HEK293 (cell line): ENCODE measurements around the gene CSRP2.

ENCODE experiments used
- CTCF ChIP-seq: fragments of 450-650 bp; formaldehyde crosslinking; IDR thresholded peaks from 2 replicates; pipeline ENCODE4 v1.5.1; 2016; ENCODE audit warnings: missing biosample characterization, missing genetic modification characterization
- FEZF1 ChIP-seq: fragments of 450-650 bp; formaldehyde crosslinking; IDR thresholded peaks from 2 replicates; pipeline ENCODE4 v1.5.1; 2016; ENCODE audit warnings: missing biosample characterization, missing genetic modification characterization
- HOXA7 ChIP-seq: sonication (generic); formaldehyde crosslinking; IDR thresholded peaks from 2 replicates; pipeline ENCODE4 v1.8.1; 2022; ENCODE audit warnings: missing genetic modification reagents, borderline replicate concordance
- HOXC10 ChIP-seq: sonication (generic); formaldehyde crosslinking; IDR thresholded peaks from 2 replicates; pipeline ENCODE4 v1.8.1; 2023; ENCODE audit warnings: mild to moderate bottlenecking, missing genetic modification reagents
- IKZF3 ChIP-seq: fragments of 450-650 bp; IDR thresholded peaks from 2 replicates; pipeline ENCODE4 v1.5.0; 2018; ENCODE audit warnings: missing biosample characterization, mild to moderate bottlenecking, missing genetic modification characterization, moderate library complexity
- KLF10 ChIP-seq: fragments of 450-650 bp; IDR thresholded peaks from 2 replicates; pipeline ENCODE4 v1.5.1; 2018; ENCODE audit warnings: missing biosample characterization, mild to moderate bottlenecking, missing genetic modification characterization
- PRDM4 ChIP-seq: fragments of 450-650 bp; formaldehyde crosslinking; IDR thresholded peaks from 2 replicates; pipeline ENCODE4 v1.5.1; 2017; ENCODE audit warnings: missing biosample characterization, missing genetic modification characterization
- SP2 ChIP-seq: fragments of 450-650 bp; formaldehyde crosslinking; IDR thresholded peaks from 2 replicates; pipeline ENCODE4 v1.5.1; 2016; ENCODE audit warnings: missing biosample characterization, missing genetic modification characterization
- SP7 ChIP-seq: fragments of 450-650 bp; formaldehyde crosslinking; IDR thresholded peaks from 2 replicates; pipeline ENCODE4 v1.5.1; 2016; ENCODE audit warnings: missing biosample characterization, missing genetic modification characterization
- YY2 ChIP-seq: fragments of 450-650 bp; formaldehyde crosslinking; IDR thresholded peaks from 2 replicates; pipeline ENCODE4 v1.5.1; 2016; ENCODE audit warnings: missing biosample characterization, missing genetic modification characterization
- ZBTB10 ChIP-seq: fragments of 450-650 bp; formaldehyde crosslinking; IDR thresholded peaks from 2 replicates; pipeline ENCODE4 v1.5.1; 2016; ENCODE audit warnings: missing biosample characterization, missing genetic modification characterization
- ZBTB20 ChIP-seq: fragments of 450-650 bp; formaldehyde crosslinking; IDR thresholded peaks from 2 replicates; pipeline ENCODE4 v1.5.1; 2016; ENCODE audit warnings: missing biosample characterization, missing genetic modification characterization
- ZFP3 ChIP-seq: fragments of 450-650 bp; formaldehyde crosslinking; IDR thresholded peaks from 2 replicates; pipeline ENCODE4 v1.5.1; 2016; ENCODE audit warnings: low read depth, missing biosample characterization, missing genetic modification characterization
- ZFP37 ChIP-seq: fragments of 450-650 bp; formaldehyde crosslinking; IDR thresholded peaks from 2 replicates; pipeline ENCODE4 v1.5.1; 2016; ENCODE audit warnings: missing biosample characterization, missing genetic modification characterization
- ZNF121 ChIP-seq: fragments of 450-650 bp; formaldehyde crosslinking; IDR thresholded peaks from 2 replicates; pipeline ENCODE4 v1.5.1; 2016; ENCODE audit warnings: missing biosample characterization, missing genetic modification characterization
- ZNF138 ChIP-seq: fragments of 450-650 bp; formaldehyde crosslinking; IDR thresholded peaks from 2 replicates; pipeline ENCODE4 v1.5.1; 2016; ENCODE audit warnings: missing biosample characterization, missing genetic modification characterization, borderline replicate concordance
- ZNF146 ChIP-seq: fragments of 450-650 bp; formaldehyde crosslinking; IDR thresholded peaks from 2 replicates; pipeline ENCODE4 v1.5.1; 2016; ENCODE audit warnings: missing biosample characterization, missing genetic modification characterization
- ZNF155 ChIP-seq: fragments of 450-650 bp; formaldehyde crosslinking; IDR thresholded peaks from 2 replicates; pipeline ENCODE4 v1.5.1; 2016; ENCODE audit warnings: missing biosample characterization, missing genetic modification characterization
- ZNF19 ChIP-seq: fragments of 450-650 bp; formaldehyde crosslinking; IDR thresholded peaks from 2 replicates; pipeline ENCODE4; 2016; ENCODE audit warnings: missing biosample characterization, missing genetic modification characterization, low read depth
- ZNF2 ChIP-seq: fragments of 450-650 bp; formaldehyde crosslinking; IDR thresholded peaks from 2 replicates; pipeline ENCODE4 v1.5.1; 2016; ENCODE audit warnings: missing biosample characterization, missing genetic modification characterization
- ZNF211 ChIP-seq: fragments of 450-650 bp; formaldehyde crosslinking; IDR thresholded peaks from 2 replicates; pipeline ENCODE4 v1.5.1; 2016; ENCODE audit warnings: low read depth, missing biosample characterization, missing genetic modification characterization
- ZNF223 ChIP-seq: fragments of 450-650 bp; formaldehyde crosslinking; IDR thresholded peaks from 2 replicates; pipeline ENCODE4 v1.5.1; 2016; ENCODE audit warnings: missing biosample characterization, missing genetic modification characterization
- ZNF239 ChIP-seq: fragments of 450-650 bp; formaldehyde crosslinking; IDR thresholded peaks from 2 replicates; pipeline ENCODE4 v1.5.1; 2016; ENCODE audit warnings: missing biosample characterization, missing genetic modification characterization
- ZNF324 ChIP-seq: fragments of 450-650 bp; formaldehyde crosslinking; IDR thresholded peaks from 2 replicates; pipeline ENCODE4 v1.5.1; 2016; ENCODE audit warnings: missing biosample characterization, missing genetic modification characterization
- ZNF416 ChIP-seq: fragments of 450-650 bp; formaldehyde crosslinking; IDR thresholded peaks from 2 replicates; pipeline ENCODE4 v1.5.1; 2016; ENCODE audit warnings: missing biosample characterization, missing genetic modification characterization
- ZNF426 ChIP-seq: fragments of 450-650 bp; formaldehyde crosslinking; IDR thresholded peaks from 2 replicates; pipeline ENCODE4 v1.5.1; 2017; ENCODE audit warnings: missing biosample characterization, missing genetic modification characterization, mild to moderate bottlenecking, inconsistent platforms, moderate library complexity
- ZNF521 ChIP-seq: fragments of 450-650 bp; formaldehyde crosslinking; IDR thresholded peaks from 2 replicates; pipeline ENCODE4 v1.5.1; 2017; ENCODE audit warnings: missing biosample characterization, mild to moderate bottlenecking, missing genetic modification characterization
- ZNF549 ChIP-seq: fragments of 450-650 bp; IDR thresholded peaks from 2 replicates; pipeline ENCODE4 v1.5.1; 2018; ENCODE audit warnings: missing biosample characterization, missing genetic modification characterization, mild to moderate bottlenecking, inconsistent platforms, moderate library complexity
- ZNF621 ChIP-seq: fragments of 450-650 bp; formaldehyde crosslinking; IDR thresholded peaks from 2 replicates; pipeline ENCODE4 v1.5.1; 2017; ENCODE audit warnings: missing biosample characterization, missing genetic modification characterization
- ZNF660 ChIP-seq: fragments of 450-650 bp; IDR thresholded peaks from 2 replicates; pipeline ENCODE4 v1.5.1; 2018; ENCODE audit warnings: missing biosample characterization, mild to moderate bottlenecking, missing genetic modification characterization
- ZNF664 ChIP-seq: fragments of 450-650 bp; formaldehyde crosslinking; IDR thresholded peaks from 2 replicates; pipeline ENCODE4 v1.5.1; 2016; ENCODE audit warnings: missing biosample characterization, missing genetic modification characterization
- ZNF785 ChIP-seq: fragments of 450-650 bp; formaldehyde crosslinking; IDR thresholded peaks from 2 replicates; pipeline ENCODE4 v1.5.1; 2016; ENCODE audit warnings: missing biosample characterization, missing genetic modification characterization
- ZNF792 ChIP-seq: fragments of 450-650 bp; formaldehyde crosslinking; IDR thresholded peaks from 2 replicates; pipeline ENCODE4 v1.5.1; 2016; ENCODE audit warnings: missing biosample characterization, missing genetic modification characterization
- ZNF830 ChIP-seq: fragments of 450-650 bp; IDR thresholded peaks from 2 replicates; pipeline ENCODE4 v1.5.0; 2018; ENCODE audit warnings: missing biosample characterization, missing genetic modification characterization, low read depth, mild to moderate bottlenecking, moderate library complexity

The CSRP2 gene

GRCh38 chr12:76878899-76879709 lies at the start of gene CSRP2 (continued):
- TF ChIP-seq HOXC10 (CRISPR knock-in tag), result no peak
- peak; percentile 15; the same call in 1 of the 2 replicates for TF ChIP-seq ZNF324 (tag by site-specific recombination)
- TF ChIP-seq ZNF664 (tag by site-specific recombination), result no peak
- TF ChIP-seq ZNF521 (tag by site-specific recombination), result no peak
- TF ChIP-seq ZNF239, result no peak
- 0 out of 2 replicates have a peak, but pooled peaks have one; percentile 14 for TF ChIP-seq FEZF1 (tag by site-specific recombination)
- peak; percentile 57; the same call in 1 of the 2 replicates for TF ChIP-seq ZBTB10 (tag by site-specific recombination)
- TF ChIP-seq ZNF830, result no peak
- no peak for TF ChIP-seq ZNF155
- no peak for TF ChIP-seq ZNF426 (tag by site-specific recombination)
- no peak for TF ChIP-seq ZNF792
- TF ChIP-seq ZNF121, result 0 out of 2 replicates have a peak, but pooled peaks have one; percentile 10
- TF ChIP-seq ZNF785 (tag by site-specific recombination), result no peak
- no peak for TF ChIP-seq YY2 (tag by site-specific recombination)
- no peak; the same call in 1 of the 2 replicates for TF ChIP-seq PRDM4 (tag by site-specific recombination)
- TF ChIP-seq ZNF416 (tag by site-specific recombination), result no peak
- peak; percentile 54 for TF ChIP-seq ZNF2 (tag by site-specific recombination)
- no peak for TF ChIP-seq HOXA7
- no peak for TF ChIP-seq SP7
- TF ChIP-seq ZNF223 (tag by site-specific recombination), result no peak
- TF ChIP-seq ZNF138 (tag by site-specific recombination), result no peak
- no peak for TF ChIP-seq ZNF211 (tag by site-specific recombination)
- TF ChIP-seq ZFP37 (tag by site-specific recombination), result peak; percentile 67
- peak; percentile 56; the same call in 1 of the 2 replicates for TF ChIP-seq KLF10 (tag by site-specific recombination)
- peak; percentile 89 for TF ChIP-seq SP2 (tag by site-specific recombination)
- TF ChIP-seq ZBTB20 (tag by site-specific recombination), result peak; percentile 83
- TF ChIP-seq ZNF146 (tag by site-specific recombination), result no peak
- peak; percentile 8; the same call in 1 of the 2 replicates for TF ChIP-seq CTCF (tag by site-specific recombination)
- no peak for TF ChIP-seq ZNF19 (tag by site-specific recombination)
- TF ChIP-seq ZFP3 (tag by site-specific recombination), result no peak
- peak; percentile 97 for TF ChIP-seq IKZF3 (tag by site-specific recombination)
- TF ChIP-seq ZNF621 (tag by site-specific recombination), result no peak
- TF ChIP-seq ZNF549, result no peak
- 0 out of 2 replicates have a peak, but pooled peaks have one; percentile 33 for TF ChIP-seq ZNF660 (tag by site-specific recombination)
